Muscle of back (tissue), 11 donors: ENCODE measurements around the gene PAM16. TPM values are rescaled to one million over a fixed set of nuclear protein-coding genes. Genes with fewer than 3 reads are reported as not detected.
A peak's percentile ranks its signal among the peaks of the same experiment; 100 is the strongest.

Source experiments
- DNase-seq, 3 donors: peaks; one replicate each; pipeline versions ENCODE4 v3.0.0 to v3.0.0-alpha.2; 2013
- polyA plus RNA-seq, 10 donors: library from polyadenylated mRNA; unstranded; fragments of 120-200 nt; gene quantifications; one replicate each; pipeline ENCODE4 v1.2.1, GENCODE V29; 2013; ENCODE audit not compliant: insufficient read length in 10 of 10

The PAM16 gene
- polyA plus RNA-seq, 10 donors: 20.4 to 31.1 (median 22.2) TPM

GRCh38 chr16:4307215-4308037, 43.7 kb downstream of the PAM16 start:
- DNase-seq: peak; percentile 90 to 95 (median 93)

GRCh38 chr16:4306470-4307214, 44.5 kb downstream of the PAM16 start:
- DNase-seq: no peak

- DNase-seq: peak in 1 of 3 donors; percentile 58
Measured at GRCh38 chr16:4303973-4304372, 47.1 kb downstream of the PAM16 start.

- no peak for DNase-seq
Measured at GRCh38 chr16:4301968-4302367, 49.2 kb downstream of the PAM16 start.

GRCh38 chr16:4301177-4301576, 49.9 kb downstream of the PAM16 start:
- DNase-seq: no peak

- peak in 2 of 3 donors; percentile 79 to 87 for DNase-seq
Measured at GRCh38 chr16:4298761-4299522, 52.2 kb downstream of the PAM16 start.

GRCh38 chr16:4297480-4297879, 53.6 kb downstream of the PAM16 start:
- DNase-seq: no peak

GRCh38 chr16:4295581-4295980, 55.5 kb downstream of the PAM16 start:
- no peak for DNase-seq

- DNase-seq: peak; percentile 84 to 94 (median 84)
Measured at GRCh38 chr16:4293822-4294457, 57.2 kb downstream of the PAM16 start.

- no peak for DNase-seq
Measured at GRCh38 chr16:4293181-4293716, 57.9 kb downstream of the PAM16 start.

- DNase-seq: no peak
Measured at GRCh38 chr16:4291699-4292098, 59.4 kb downstream of the PAM16 start.

Other genes with a start within 250 kb of the PAM16 start
- 10 to 100 TPM; 11.3 to 16.9 (median 13.9) TPM for gene ADCY9, start 234.9 kb downstream of the PAM16 start, polyA plus RNA-seq
- 100 to 1,000 TPM; 325 to 712 (median 510) TPM for gene SRL, start 109.2 kb downstream of the PAM16 start, polyA plus RNA-seq
- gene TFAP4, start 78.3 kb downstream of the PAM16 start, polyA plus RNA-seq: 10 to 100 TPM in 6 of 10 donors, 1 to 10 TPM in 4; 6.5 to 18.9 (median 10.4) TPM
- 10 to 100 TPM; 14.8 to 30.7 (median 22.6) TPM for gene GLIS2, start 35.3 kb downstream of the PAM16 start, polyA plus RNA-seq
- gene VASN, start 20.5 kb upstream of the PAM16 start, polyA plus RNA-seq: 10 to 100 TPM in 8 of 10 donors, 1 to 10 TPM in 2; 9.5 to 26.6 (median 14.3) TPM
- 10 to 100 TPM; 16.0 to 30.4 (median 22.4) TPM for gene CORO7, start 65.3 kb upstream of the PAM16 start, polyA plus RNA-seq
- gene DNAJA3, start 74.5 kb upstream of the PAM16 start, polyA plus RNA-seq: 10 to 100 TPM; 24.2 to 32.7 (median 28.2) TPM
- 10 to 100 TPM in 9 of 10 donors, 1 to 10 TPM in 1; 9.8 to 25.0 (median 14.1) TPM for gene NMRAL1, start 123.3 kb upstream of the PAM16 start, polyA plus RNA-seq
- 10 to 100 TPM; 32.6 to 51.2 (median 38.7) TPM for gene HMOX2, start 125.1 kb upstream of the PAM16 start, polyA plus RNA-seq
- gene CDIP1, start 187.5 kb upstream of the PAM16 start, polyA plus RNA-seq: 10 to 100 TPM; 27.5 to 44.6 (median 37.6) TPM
- gene C16orf96, start 205.0 kb upstream of the PAM16 start, polyA plus RNA-seq: under 1 TPM; 0.14 to 0.76 (median 0.56) TPM